ENCODE data around the gene C1QTNF7.

The C1QTNF7 gene

GRCh38 chr4:15457406-15458201 is 29.8 kb downstream of the C1QTNF7 start:
- peak; percentile 40 for DNase-seq (ENCODE audit: low spot score)

GRCh38 chr4:15458616-15459015 is 30.8 kb downstream of the C1QTNF7 start:
- no peak for DNase-seq (ENCODE audit: low spot score)

GRCh38 chr4:15459706-15460105 is 31.9 kb downstream of the C1QTNF7 start:
- no peak for DNase-seq (ENCODE audit: low spot score)

GRCh38 chr4:15466596-15466995 is 38.8 kb downstream of the C1QTNF7 start:
- no peak for DNase-seq (ENCODE audit: low spot score)

- DNase-seq (ENCODE audit: low spot score): no peak
Observed at GRCh38 chr4:15469402-15470127, 41.7 kb downstream of the C1QTNF7 start, which contains the start of gene CC2D2A. Gene CC2D2A (plus strand): TSS chr4:15469882. CDS start chr4:15475933, 6,051 bp downstream.

GRCh38 chr4:15470128-15470475 is 42.3 kb downstream of the C1QTNF7 start:
- DNase-seq (ENCODE audit: low spot score): no peak

GRCh38 chr4:15476396-15476795 is 48.6 kb downstream of the C1QTNF7 start:
- no peak for DNase-seq (ENCODE audit: low spot score)

- DNase-seq (ENCODE audit: low spot score): no peak
Observed at GRCh38 chr4:15478724-15479088, 50.9 kb downstream of the C1QTNF7 start.

- DNase-seq (ENCODE audit: low spot score): peak; percentile 3
Observed at GRCh38 chr4:15479089-15479912, 51.5 kb downstream of the C1QTNF7 start.

GRCh38 chr4:15479913-15480185 is 52.0 kb downstream of the C1QTNF7 start:
- no peak for DNase-seq (ENCODE audit: low spot score)

GRCh38 chr4:15481961-15482745 is 54.3 kb downstream of the C1QTNF7 start:
- no peak for DNase-seq (ENCODE audit: low spot score)

GRCh38 chr4:15482842-15483241 is 55.0 kb downstream of the C1QTNF7 start:
- DNase-seq (ENCODE audit: low spot score): no peak

- DNase-seq (ENCODE audit: low spot score): no peak
Observed at GRCh38 chr4:15488136-15488535, 60.3 kb downstream of the C1QTNF7 start.

- DNase-seq (ENCODE audit: low spot score): no peak
Observed at GRCh38 chr4:15488658-15489470, 61.0 kb downstream of the C1QTNF7 start.

GRCh38 chr4:15489551-15489950 is 61.7 kb downstream of the C1QTNF7 start:
- no peak for DNase-seq (ENCODE audit: low spot score)

- DNase-seq (ENCODE audit: low spot score): no peak
Observed at GRCh38 chr4:15493411-15493810, 65.6 kb downstream of the C1QTNF7 start.

- DNase-seq (ENCODE audit: low spot score): no peak
Observed at GRCh38 chr4:15495621-15496020, 67.8 kb downstream of the C1QTNF7 start.

All from CD4-positive, alpha-beta T cell treated with Interleukin-2 at 100 ng/mL for 4 hours (primary cell).